Activated CD4-positive, alpha-beta T cell treated with anti-CD3 and anti-CD28 coated beads, Interleukin-2, amount 50 U/mL, for 16 hours (primary cell): ENCODE results near the gene AOX1.
A peak's percentile ranks its signal among the peaks of the same experiment; 100 is the strongest.
"Not testable (repeated sequence)": the region's sequence is repeated elsewhere in the genome, so short reads cannot be mapped to it uniquely, and the experiment has no call there.

Source experiments
- DNase-seq: peaks from one replicate; pipeline ENCODE4 v3.0.0-alpha.2; 2020

Gene AOX1

GRCh38 chr2:200703926-200704637 lies 118.3 kb downstream of the AOX1 start:
- DNase-seq, result no peak

- DNase-seq, result no peak
Measured at GRCh38 chr2:200705305-200706041, 119.7 kb downstream of the AOX1 start.

- no peak for DNase-seq
Measured at GRCh38 chr2:200708943-200709342, 123.1 kb downstream of the AOX1 start.

- peak; percentile 98 for DNase-seq
Measured at GRCh38 chr2:200713003-200713703, 127.3 kb downstream of the AOX1 start.

- DNase-seq, result no peak
Measured at GRCh38 chr2:200713704-200714064, 127.9 kb downstream of the AOX1 start.

GRCh38 chr2:200715014-200715413 lies 129.2 kb downstream of the AOX1 start:
- not testable (repeated sequence) for DNase-seq

- DNase-seq, result no peak
Measured at GRCh38 chr2:200716386-200716785, 130.6 kb downstream of the AOX1 start.
